Measurements from ENCODE around the gene SUOX.
A peak's percentile ranks its signal among the peaks of the same experiment; 100 is the strongest.
"Not testable (repeated sequence)": the region's sequence is repeated elsewhere in the genome, so short reads cannot be mapped to it uniquely, and the experiment has no call there.

The SUOX gene

DNA sequence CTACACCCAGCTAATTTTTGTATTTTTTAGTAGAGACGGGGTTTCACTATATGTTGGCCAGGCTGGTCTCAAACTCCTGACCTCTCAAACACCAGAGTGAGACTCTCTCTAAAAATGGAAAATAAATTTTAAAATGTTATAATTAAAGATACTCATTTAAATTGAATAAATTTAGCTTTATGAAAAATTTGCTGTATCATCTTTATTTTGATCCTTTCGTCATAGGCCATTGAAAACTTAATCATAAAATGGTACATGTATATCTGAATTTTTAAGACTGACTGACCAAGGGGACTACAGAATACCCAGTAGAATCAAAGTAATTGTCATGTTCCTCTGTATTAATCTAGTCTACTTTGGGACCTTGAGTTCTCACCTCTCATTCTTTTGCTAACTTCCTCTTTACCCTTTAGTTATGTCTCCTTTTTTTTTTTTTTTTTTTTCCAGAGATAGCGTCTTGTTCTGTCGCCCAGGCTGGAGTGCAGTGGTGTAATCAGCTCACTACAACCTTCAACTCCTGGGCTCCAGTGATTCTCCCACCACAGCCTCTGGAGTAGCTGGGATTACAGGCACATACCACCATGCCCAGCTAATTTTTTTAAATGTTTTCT is 13.7 kb upstream of the SUOX start:
- DNase-seq (ENCODE audit: low read depth), result no peak

DNA sequence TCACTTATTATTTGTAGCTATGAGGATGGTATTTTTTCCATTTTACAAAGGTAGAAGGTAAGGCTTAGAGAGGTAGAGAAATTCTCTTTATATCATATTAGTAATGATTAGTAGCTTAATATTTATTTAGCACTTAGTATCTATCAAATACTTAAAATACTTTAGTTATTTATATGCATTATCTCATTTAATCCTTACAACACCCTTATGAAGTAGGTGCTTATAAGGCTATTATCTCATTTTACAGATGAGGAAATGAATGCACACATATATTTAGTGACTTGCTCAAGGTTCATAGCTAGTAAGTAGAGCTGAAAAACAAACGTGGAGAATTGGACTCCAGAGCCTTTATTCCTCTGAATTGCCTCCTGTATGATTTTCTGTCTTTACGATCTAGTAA is 12.2 kb upstream of the SUOX start:
- DNase-seq (ENCODE audit: low read depth), result no peak

DNA sequence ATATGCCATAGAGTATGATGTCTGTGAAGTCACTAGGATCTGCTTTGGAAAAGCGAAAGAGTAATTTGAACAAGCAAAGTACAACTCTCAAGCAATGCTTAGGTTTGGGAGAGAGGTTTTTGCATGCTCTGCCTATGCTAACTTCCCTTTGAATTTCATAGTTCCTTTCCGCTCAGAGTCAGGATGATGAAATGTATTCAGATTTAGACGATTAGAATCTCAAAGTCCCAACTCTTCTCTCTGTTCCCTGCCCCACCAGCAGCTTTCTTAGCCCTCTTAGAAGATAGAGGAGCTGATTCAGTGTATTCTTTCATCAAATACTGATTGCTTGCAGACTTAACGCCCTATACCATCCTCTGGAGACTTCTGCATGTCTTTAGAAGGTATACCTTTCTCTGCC is 11.7 kb upstream of the SUOX start:
- DNase-seq (ENCODE audit: low read depth), result no peak

DNA sequence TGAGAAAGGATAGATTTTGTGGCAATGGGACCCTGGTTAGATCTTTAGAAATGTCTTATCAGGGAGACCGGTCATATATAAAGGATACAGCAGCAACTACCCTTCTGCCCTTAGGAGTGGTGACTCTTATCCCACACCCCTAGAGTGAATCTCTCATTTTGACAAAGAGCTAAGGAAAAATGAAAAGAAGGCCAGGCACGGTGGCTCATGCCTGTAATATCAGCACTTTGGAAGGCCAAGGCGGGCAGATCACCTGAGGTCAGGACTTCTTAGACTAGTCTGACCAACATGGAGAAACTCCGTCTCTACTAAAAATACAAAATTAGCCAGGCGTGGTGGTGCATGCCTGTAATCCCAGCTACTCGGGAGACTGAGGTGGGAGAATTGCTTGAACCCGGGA is 11.1 kb upstream of the SUOX start:
- DNase-seq (ENCODE audit: low read depth), result not testable (repeated sequence)

DNA sequence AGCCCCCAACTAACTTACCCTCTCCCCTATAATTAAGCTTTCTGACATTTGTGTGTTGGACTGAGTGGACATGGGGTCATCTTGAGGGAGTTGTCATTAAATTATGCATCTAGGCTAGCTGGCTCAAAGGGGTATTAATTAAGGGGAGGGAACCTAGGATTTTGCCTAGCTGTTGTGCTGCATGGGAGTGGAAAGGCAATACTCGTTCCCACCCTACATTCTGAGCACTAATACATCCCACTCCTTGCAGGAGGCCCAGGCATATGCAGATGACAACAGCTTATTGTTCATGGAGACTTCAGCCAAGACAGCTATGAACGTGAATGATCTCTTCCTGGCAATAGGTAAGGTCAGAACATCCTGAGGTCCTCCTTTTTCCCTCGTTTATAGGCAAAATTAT is 6.0 kb upstream of the SUOX start:
- no peak for DNase-seq (ENCODE audit: low read depth)

DNA sequence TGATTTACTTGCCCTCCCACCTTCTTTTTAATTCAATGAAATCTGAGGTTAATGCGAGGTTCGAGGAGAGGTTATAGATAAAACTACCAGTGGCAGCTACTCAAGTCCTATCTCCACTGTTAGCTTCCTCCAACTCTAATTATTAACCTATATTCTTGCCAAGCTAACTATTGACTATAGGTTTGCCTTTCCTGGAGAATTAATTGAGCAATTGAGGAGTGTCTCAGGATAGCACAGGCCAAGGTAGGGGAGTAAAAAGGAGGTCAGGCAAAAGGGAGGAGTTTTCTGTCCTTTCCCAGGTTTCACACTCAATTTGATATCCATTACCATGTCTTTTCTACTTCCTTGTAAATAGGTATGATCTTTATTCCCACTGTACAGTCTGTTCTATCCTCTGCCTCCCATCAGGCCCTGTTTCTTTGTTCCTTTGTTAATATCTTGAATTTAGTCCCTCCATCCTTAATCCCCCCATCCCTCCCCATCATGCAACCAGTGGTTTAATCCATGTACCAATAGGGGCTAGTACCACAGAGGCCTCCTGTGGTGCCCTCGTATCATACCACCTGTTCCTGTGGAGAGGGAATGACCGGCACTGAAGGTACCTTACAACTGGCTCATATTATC is 3.7 kb upstream of the SUOX start:
- DNase-seq (ENCODE audit: low read depth), result no peak

DNA sequence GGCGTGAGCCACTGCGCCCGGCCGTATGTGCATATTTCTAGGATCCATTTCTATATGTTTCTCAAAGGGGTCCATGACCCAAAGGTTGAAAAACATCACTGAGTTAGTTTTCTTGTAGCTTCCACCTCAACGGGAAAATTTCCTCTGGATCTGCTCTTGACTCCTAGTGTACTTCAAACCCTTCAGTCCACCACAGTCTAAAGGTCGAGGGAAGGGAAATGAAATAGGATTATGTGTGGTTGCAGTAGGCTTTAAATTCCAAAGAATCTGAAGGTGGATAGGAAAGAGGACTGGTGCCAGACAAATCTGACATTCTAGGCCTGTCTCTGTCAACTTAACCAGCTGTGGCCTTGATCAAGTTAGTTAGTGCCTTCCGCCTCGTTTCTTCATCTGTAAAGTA is 1.7 kb upstream of the SUOX start:
- no peak for DNase-seq (ENCODE audit: low read depth)

DNA sequence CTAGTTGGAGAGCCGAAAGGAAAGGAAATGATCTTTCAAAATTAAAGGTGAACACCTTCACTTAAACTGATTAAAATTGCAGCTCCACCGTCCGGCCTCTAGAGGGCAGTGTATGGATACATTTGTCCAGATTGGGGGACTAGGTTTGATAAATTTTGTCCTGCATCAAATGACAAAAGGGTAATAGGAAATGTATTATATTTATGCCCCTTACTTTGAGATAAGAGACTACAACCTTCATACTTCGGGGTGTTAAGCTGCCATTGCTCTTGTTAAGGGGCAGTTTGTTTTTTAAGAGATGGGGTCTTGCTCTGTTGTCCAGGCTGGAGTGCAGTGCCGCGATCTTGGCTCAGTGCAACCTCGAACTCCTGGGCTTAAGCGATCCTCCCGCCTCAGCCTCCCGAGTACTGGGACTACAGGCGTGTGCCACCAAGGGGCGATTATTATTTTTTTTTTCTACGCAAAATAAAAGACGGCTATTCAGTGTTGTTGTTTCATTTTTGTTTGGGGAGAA is 818 bp upstream of the SUOX start:
- peak; percentile 21 for DNase-seq (ENCODE audit: low read depth)

DNA sequence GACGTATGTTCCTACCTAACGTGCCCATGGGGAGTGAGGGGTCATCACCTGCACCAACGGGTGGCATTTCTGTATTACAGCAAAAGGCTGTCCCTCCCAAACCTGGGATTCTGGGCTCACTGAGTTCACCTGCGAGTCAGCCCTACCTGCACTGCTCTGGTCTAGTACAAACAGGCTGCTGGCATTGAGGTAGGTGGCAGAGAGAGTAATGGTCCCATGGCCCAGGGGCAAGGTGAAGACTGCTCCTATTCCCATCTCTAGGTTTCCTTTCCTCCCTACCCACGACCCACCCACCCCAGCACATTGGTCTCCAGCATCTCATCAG is 421 bp downstream of the SUOX start:
- DNase-seq (ENCODE audit: low read depth), result no peak

DNA sequence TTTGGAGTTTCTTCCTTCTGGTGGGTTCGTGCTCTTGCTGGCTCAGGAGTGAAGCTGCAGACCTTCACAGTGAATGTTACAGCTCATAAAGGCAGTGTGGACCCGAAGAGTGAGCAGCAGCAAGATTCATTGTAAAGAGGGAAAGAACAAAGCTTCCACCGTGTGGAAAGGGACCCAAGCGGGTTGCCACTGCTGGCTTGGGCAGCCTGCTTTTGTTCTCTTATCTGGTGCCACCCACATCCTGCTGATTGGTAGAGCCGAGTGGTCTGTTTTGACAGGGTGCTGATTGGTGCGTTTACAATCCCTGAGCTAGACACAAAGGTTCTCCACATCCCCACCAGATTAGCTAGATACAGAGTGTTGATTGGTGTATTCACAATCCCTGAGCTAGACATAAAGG is 2.4 kb downstream of the SUOX start:
- DNase-seq (ENCODE audit: low read depth), result not testable (repeated sequence)

DNA sequence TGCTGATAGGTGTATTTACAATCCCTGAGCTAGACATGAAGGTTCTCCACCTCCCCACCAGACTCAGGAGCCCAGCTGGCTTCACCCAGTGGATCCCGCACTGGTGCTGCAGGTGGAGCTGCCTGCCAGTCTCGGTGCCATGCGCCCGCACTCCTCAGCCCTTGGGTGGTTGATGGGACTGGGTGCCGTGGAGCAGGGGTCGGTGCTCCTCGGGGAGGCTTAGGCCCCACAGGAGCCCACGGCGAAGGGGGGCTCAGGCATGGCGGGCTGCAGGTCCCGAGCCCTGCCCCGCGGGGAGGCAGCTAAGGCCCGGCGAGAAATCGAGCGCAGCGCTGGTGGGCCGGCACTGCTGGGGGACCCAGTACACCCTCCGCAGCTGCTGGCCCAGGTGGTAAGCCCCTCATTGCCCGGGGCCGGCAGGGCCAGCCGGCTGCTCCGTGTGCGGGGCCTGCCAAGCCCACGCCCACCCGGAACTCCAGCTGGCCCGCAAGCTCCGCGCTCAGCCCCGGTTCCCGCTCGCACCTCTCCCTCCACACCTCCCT is 3.0 kb downstream of the SUOX start:
- not testable (repeated sequence) for DNase-seq (ENCODE audit: low read depth)

DNA sequence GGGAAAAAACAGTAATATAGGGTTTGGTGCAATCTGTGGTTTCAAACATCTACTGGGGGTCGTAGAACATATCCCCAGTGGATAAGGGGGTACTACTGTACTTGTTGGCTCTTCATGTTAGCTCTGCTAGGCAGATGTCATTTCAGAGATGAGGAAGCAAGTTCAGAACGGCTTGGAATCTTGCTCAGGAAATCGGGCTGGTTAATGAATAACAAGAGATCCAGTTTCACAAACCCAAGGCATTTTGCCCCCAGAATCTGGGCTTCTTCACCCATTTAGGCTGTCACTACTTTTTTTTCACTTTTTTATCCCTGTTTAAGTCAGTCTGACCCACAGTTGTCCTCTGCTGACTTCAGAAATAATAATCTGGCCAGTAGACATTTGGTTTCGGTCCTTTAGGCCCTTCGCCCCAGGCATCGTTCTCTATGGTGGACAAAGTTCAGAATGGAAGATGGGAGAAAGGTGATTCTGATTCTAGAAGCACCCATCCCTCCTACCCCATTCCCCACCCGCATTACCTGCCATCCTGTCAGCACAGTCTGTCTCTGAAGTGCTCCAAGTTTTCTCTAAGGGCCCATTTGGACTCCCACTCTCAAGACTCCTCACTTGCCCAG is 4.5 kb downstream of the SUOX start:
- no peak for DNase-seq (ENCODE audit: low read depth)

DNA sequence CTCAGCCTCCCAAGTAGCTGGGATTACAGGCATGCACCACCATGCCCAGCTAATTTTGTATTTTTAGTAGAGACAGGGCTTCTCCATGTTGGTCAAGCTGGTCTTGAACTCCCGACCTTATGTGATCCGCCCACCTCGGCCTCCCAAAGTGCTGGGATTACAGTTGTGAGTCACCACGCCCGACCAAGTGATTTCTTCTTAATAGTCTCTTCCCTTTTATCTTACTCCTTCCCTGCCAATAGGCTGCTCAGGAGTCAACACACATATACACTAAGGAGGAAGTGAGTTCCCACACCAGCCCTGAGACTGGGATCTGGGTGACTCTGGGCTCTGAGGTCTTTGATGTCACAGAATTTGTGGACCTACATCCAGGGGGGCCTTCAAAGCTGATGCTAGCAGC is 6.3 kb downstream of the SUOX start:
- DNase-seq (ENCODE audit: low read depth), result not testable (repeated sequence)

DNA sequence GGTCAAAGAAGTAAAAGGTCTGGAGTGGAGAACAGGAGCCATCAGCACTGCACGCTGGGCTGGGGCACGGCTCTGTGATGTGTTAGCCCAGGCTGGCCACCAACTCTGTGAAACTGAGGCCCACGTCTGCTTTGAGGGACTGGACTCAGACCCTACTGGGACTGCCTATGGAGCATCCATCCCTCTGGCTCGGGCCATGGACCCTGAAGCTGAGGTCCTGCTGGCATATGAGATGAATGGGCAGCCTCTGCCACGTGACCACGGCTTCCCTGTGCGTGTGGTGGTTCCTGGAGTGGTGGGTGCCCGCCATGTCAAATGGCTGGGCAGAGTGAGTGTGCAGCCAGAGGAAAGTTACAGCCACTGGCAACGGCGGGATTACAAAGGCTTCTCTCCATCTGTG is 7.1 kb downstream of the SUOX start:
- no peak for DNase-seq (ENCODE audit: low read depth)

DNA sequence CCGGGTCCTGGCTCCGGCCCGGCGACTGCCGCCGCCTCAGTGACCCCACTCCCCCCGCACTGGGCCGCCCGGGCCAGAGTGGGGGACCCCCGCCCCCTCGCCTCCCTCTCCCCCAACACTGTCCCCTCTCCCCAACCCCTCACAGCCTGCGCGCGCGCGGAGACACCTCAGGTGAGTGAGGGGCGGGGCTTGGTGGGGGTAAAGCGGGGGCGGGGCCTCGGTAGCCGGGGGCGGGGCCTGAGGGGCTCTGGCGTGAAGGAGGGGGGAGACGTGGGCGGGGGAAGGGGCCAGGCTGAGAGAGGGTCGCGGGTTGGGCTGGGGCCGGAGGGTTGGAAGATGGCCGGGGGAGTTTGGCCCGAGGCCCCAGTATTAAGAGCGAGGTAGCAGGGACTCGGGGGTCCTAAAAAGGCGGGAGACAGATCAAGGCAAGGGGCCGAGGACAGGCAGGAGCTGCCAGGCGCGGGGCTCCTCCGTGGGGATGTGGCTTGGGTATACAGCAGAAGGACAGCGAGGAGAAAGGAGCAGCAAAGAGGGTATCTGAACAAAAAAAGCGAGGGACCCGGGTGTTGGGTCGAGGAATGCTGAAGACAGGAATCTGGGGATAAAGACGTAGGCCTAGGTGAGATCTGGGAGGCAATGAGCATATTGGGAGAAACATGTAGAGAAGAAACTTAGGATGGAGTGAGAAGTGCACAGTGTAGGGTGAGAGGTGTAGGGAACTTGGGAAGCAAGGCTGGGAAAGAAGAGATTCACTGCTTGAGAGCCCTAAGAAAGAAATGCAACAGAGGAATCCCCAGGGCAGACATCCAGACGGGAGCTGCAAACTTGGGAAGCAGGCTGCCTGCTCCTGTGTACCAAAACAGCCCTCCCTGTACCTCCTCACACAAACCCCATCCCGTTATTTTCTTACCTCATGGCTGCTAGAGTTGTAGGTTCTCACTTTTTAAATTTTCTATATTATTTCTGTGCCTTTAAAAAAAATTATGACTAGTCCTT is 10.8 kb downstream of the SUOX start:
- peak; percentile 58 for DNase-seq (ENCODE audit: low read depth)

DNA sequence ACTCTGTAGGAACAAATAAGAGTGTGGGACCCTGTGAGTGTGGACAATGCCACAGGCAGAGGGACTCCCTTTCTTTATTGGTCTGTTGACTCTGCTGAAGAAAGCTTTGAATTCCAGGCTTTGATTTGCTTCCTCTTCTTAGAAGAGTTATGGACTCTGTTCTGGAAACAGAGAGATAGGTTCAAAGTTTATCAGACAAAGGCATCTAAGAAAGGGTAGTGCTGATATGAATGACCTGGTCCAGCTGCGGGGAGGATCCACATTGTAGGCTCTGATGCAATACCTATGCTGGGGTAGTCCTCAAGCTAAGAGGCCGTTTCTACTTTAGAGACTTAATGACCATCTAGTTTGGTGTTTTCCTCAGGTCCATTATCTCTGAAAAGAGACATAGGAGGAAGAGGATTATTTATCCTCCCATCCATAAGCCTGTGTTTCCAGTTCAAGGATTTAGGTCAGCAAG is 13.1 kb downstream of the SUOX start:
- no peak for DNase-seq (ENCODE audit: low read depth)

DNA sequence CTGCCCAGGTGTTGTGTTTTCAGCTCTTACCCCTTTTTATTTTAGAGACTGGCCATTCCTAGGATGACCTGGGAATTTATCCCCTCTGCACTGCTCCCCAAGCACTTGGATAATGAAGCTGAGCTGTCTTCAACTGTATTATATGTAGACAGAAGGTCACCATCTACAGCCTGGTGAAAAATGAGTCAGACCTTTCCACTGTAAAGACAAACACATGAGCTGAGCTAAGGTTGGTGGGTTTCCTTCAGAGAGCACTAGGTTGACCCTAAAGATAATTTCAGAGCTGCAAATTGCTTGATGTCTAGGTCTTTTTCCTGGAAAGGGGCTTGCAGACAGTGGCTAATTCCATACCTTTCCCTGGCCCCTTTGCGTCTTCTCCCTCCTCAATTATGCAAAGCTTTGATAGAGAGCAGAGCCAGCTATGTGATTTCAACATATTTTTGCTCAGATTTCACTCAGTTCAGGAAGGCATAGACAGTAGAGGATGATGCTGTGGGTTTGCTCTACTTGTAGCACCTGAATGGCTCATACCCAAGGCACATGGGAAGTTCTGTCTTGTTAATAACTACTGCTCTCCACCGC is 14.5 kb downstream of the SUOX start:
- DNase-seq (ENCODE audit: low read depth), result no peak

DNA sequence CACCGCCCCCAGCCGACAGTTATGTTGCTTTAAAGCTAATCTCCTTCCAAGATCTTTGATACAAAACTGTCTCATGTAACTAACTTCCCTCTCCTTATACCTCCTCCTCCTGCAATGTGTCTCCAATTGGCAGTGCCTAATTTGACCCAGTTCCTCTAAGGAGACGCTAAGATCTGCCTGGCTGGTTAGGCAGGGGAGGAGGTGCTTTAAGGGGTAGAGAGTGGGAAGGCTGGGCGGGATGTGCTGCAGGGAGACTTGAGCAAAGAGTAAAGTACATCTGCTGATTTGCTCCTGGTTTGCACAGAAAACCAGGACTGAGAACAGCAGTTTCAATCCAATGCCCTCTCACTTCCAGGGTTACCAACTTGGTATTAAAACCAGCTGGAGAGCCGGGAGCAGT is 16.4 kb downstream of the SUOX start:
- DNase-seq (ENCODE audit: low read depth), result no peak

DNA sequence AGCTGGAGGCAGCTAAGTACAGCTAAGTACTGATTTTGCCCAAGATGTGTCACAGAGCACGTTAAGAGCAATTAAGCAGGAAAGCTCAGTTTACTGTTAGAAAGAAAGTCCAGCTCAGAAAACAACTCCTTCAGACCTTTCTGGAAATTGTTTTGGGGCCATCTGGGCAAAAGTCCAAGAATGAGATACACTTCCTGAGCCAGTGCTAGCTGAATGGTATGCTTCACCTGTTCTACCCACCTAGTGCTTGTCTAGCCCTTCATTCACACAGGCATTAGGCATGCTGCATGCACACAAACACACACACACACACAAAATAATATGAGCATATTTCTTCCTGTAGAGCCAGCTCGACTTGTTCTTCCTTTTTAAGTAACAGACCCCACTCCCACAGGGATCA is 17.1 kb downstream of the SUOX start:
- no peak for DNase-seq (ENCODE audit: low read depth)

DNA sequence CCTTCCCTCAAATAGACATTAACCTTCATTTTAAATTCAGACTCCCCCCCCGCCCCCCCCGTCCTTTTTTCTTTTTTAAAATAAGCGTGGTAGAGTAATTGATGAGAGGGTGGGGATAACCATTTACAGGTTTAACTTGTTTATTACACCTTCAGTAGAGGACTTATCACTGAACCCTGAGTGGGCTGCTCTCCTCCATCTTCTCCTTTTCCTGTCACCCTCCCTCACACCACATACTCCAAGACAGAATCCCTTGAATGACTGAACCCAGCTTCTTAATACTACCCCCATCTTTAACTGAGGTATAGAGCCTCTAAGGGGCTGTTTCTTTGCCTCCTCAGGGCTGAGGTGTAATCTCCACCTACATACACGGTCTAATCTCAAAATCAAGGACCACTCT is 20.1 kb downstream of the SUOX start:
- no peak for DNase-seq (ENCODE audit: low read depth)

DNA sequence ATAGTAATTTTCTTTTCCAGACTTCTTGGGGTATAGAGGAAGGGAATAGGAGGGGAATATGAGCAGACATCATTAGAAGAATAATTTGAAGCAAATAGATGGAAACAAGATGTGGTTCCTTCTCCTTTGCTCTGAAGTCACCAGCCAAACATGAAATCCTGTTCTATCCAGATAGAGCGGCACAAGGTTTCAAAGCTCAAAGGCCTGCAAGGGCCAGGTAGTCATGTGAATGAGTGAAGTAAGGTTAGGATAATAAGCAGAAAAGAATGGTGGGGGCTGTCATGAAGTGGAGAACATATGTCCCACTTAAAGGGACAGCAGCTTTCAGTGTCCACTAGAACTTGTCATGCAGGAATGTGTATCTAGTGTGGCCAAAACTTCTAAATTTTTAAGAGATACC is 21.3 kb downstream of the SUOX start:
- no peak for DNase-seq (ENCODE audit: low read depth)

Data from T-helper 22 cell (primary cell).